ENCODE results near the gene C16orf78. TPM values are rescaled to one million over a fixed set of nuclear protein-coding genes. Genes with fewer than 3 reads are reported as not detected.

The C16orf78 gene
- total RNA-seq, 1 experiment from 2014 or later = not detected

DNA sequence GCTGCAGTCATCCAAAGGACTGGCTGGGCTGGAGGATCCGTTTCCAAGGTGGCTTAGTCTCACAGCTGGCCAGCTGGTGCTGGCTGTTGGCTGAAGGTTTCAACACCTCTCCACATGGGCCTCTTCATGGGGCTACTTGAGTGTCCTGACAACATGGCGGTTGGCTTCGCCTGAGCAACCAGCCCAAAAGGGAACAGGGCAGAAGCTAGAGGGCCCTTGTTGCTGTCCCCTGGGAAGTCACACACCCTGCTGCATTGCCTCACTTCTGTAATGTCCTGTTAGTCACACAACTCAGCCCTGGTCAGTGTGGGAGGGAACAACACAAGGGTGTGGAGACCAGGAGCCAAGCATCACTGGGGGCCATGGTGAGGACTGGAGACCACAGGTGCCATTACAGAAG, 36.6 kb downstream of the C16orf78 start:
- no peak overlapping the region for H3K27ac ChIP-seq (ENCODE audit: low read depth, low read length, poor library complexity, severe bottlenecking)
- no peaks in the 10 kb centered on the region for H3K4me1 ChIP-seq (ENCODE audit: insufficient read depth, low read length, poor library complexity, severe bottlenecking)
- H3K36me3 ChIP-seq (ENCODE audit: insufficient read depth, low read length, poor library complexity, severe bottlenecking) = no peaks in the 10 kb centered on the region
- no peak overlapping the region for H3K4me3 ChIP-seq (ENCODE audit: low read depth, low read length, poor library complexity, severe bottlenecking)
- H3K27me3 ChIP-seq (replicated peaks; ENCODE audit: insufficient read depth, low read depth, low read length, poor library complexity) = no peaks in the 10 kb centered on the region
- POLR2A ChIA-PET (ENCODE audit: low non-redundant PET) = no interaction called here
- intact Hi-C loops (cut with micrococcal nuclease; ENCODE audit: unreplicated experiment) = no loop called here
- TF ChIP-seq CTCF (conservative IDR thresholded peaks at IDR 0.05; ENCODE audit: low read depth, low read length) (no peak), EZH2 (IDR thresholded peaks at IDR 0.05; ENCODE audit: borderline replicate concordance, low read depth, low read length, poor library complexity, severe bottlenecking) (no peak)
- CTCF ChIA-PET = no interaction called here
- DNase-seq (ENCODE audit: low spot score) = no peak
- no TSS peak for BruUV-seq (replicated peaks)
- no peaks in the 10 kb centered on the region for H3K9me3 ChIP-seq (ENCODE audit: low read depth, low read length, poor library complexity, severe bottlenecking)

DNA sequence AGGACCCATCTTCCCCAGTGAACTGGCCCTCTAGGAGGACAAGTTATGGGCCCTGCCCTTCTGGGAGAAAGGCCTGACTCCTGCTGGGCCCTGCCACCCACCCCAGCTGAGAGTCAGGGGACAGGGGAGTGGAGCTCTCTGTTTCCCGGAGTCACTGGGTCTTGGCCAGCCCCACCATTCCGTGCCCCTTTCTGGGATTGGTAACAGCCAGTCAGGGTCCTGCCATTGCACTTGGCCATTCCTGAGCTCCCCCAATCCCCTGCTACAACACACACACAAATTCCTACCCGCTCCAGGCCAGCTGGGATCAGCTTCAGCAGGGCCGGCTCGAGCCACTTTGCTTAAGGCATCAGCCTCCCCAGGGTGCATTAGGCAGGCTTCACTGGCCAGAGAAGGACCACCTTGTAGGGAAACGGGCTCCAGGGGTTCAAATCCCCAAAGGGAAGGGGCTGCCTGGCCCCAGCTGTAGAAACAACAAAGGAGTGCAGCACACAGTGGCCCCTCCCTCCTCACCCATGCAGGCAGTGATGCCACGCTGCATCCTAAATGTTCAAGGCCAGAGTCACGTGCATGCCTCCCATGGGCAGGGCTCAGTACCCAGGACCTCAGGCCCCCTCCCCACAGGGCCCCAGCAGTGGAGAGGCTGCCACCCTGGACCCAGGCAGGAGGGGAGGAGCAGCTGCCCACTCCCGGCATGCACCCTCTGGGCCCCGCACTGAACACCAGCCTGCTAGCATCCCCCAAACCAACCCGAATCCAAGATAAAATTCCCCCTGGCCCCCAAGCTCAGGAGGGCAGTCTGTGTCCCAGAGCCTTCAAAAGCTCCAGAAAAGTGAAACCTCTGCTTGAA, 37.7 kb downstream of the C16orf78 start:
- Histone ChIP-seq H3K36me3 (ENCODE audit: insufficient read depth, low read length, poor library complexity, severe bottlenecking) (no peaks in the 10 kb centered on the region), H3K27me3 (replicated peaks; ENCODE audit: insufficient read depth, low read depth, low read length, poor library complexity) (no peaks in the 10 kb centered on the region), H3K27ac (ENCODE audit: low read depth, low read length, poor library complexity, severe bottlenecking) (no peak overlapping the region), H3K4me3 (ENCODE audit: low read depth, low read length, poor library complexity, severe bottlenecking) (no peak overlapping the region), H3K9me3 (ENCODE audit: low read depth, low read length, poor library complexity, severe bottlenecking) (no peaks in the 10 kb centered on the region), H3K4me1 (ENCODE audit: insufficient read depth, low read length, poor library complexity, severe bottlenecking) (no peaks in the 10 kb centered on the region)
- TF ChIP-seq EZH2 (IDR thresholded peaks at IDR 0.05; ENCODE audit: borderline replicate concordance, low read depth, low read length, poor library complexity, severe bottlenecking) = no peak
- no peak for TF ChIP-seq CTCF (conservative IDR thresholded peaks at IDR 0.05; ENCODE audit: low read depth, low read length)
- ChIA-PET POLR2A (ENCODE audit: low non-redundant PET) (no interaction called here), CTCF (interaction anchor here (0.5 kb wide), 1 partner anchor 13 kb away, joined by 3 read pairs; no protein-coding TSS in a partner anchor)
- BruUV-seq (replicated peaks) = no TSS peak
- intact Hi-C loops (cut with micrococcal nuclease; ENCODE audit: unreplicated experiment) = no loop called here
- no peak for DNase-seq (ENCODE audit: low spot score)

DNA sequence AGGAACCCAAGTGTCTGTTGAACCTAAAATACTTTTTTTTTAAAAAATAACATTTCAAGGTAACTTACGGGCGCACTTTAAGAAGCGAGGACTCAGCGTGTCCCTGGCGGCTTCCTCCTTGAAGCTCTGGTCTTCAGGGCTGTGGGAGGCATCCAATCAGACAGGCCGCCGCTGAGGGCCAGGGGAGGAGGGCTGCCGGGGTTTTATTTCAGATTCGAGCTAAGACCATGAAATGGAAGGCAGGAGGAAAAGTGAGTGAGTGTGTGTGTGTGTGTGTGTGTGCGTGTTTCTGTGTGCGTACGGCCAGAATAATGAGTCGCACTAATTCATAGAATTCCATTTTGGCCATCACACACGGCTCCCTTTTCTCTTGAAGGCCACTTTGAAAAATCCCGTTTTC, 41.1 kb downstream of the C16orf78 start:
- no peak overlapping the region for H3K4me3 ChIP-seq (ENCODE audit: low read depth, low read length, poor library complexity, severe bottlenecking)
- no peak overlapping the region for H3K27ac ChIP-seq (ENCODE audit: low read depth, low read length, poor library complexity, severe bottlenecking)
- no peak for DNase-seq (ENCODE audit: low spot score)
- ChIA-PET CTCF (no interaction called here), POLR2A (ENCODE audit: low non-redundant PET) (no interaction called here)
- no peaks in the 10 kb centered on the region for H3K36me3 ChIP-seq (ENCODE audit: insufficient read depth, low read length, poor library complexity, severe bottlenecking)
- peaks cover 18% of the 10 kb centered on the region for H3K27me3 ChIP-seq (replicated peaks; ENCODE audit: insufficient read depth, low read depth, low read length, poor library complexity)
- no peaks in the 10 kb centered on the region for H3K9me3 ChIP-seq (ENCODE audit: low read depth, low read length, poor library complexity, severe bottlenecking)
- TF ChIP-seq CTCF (conservative IDR thresholded peaks at IDR 0.05; ENCODE audit: low read depth, low read length) (no peak), EZH2 (IDR thresholded peaks at IDR 0.05; ENCODE audit: borderline replicate concordance, low read depth, low read length, poor library complexity, severe bottlenecking) (no peak)
- no TSS peak for BruUV-seq (replicated peaks)
- intact Hi-C loops (cut with micrococcal nuclease; ENCODE audit: unreplicated experiment) = no loop called here
- H3K4me1 ChIP-seq (ENCODE audit: insufficient read depth, low read length, poor library complexity, severe bottlenecking) = no peaks in the 10 kb centered on the region

All from A673 (cell line).